ENCODE data around the gene KSR1.
"Not testable (repeated sequence)": the region's sequence is repeated elsewhere in the genome, so short reads cannot be mapped to it uniquely, and the experiment has no call there.

The KSR1 gene

GRCh38 chr17:27418366-27418615, 38.0 kb upstream of the KSR1 start:
- H3K4me1 ChIP-seq (ENCODE audit: control insufficient read depth, insufficient read depth, low read length, poor library complexity, severe bottlenecking): peaks cover 3% of the 10 kb centered on the region
- H3K36me3 ChIP-seq (ENCODE audit: control insufficient read depth, insufficient read depth, low read length): no peaks in the 10 kb centered on the region
- no peak overlapping the region for H3K27ac ChIP-seq (ENCODE audit: low read depth, low read length, severe bottlenecking)
- H3K4me3 ChIP-seq (ENCODE audit: extremely low read depth, insufficient read depth, low read length, poor library complexity, severe bottlenecking): no peak overlapping the region
- 84 to 86% methylated on average over 2 to 3 of the region's 3 CpGs for WGBS, 2 experiments (ENCODE audit: insufficient coverage in 2 of 2)
- no peaks in the 10 kb centered on the region for H3K9me3 ChIP-seq (ENCODE audit: control insufficient read depth, low read length)

GRCh38 chr17:27419156-27419555, 37.1 kb upstream of the KSR1 start:
- Histone ChIP-seq H3K27ac (ENCODE audit: low read depth, low read length, severe bottlenecking) (no peak overlapping the region), H3K4me1 (ENCODE audit: control insufficient read depth, insufficient read depth, low read length, poor library complexity, severe bottlenecking) (peaks cover 3% of the 10 kb centered on the region), H3K9me3 (ENCODE audit: control insufficient read depth, low read length) (no peaks in the 10 kb centered on the region), H3K36me3 (ENCODE audit: control insufficient read depth, insufficient read depth, low read length) (no peaks in the 10 kb centered on the region), H3K4me3 (ENCODE audit: extremely low read depth, insufficient read depth, low read length, poor library complexity, severe bottlenecking) (no peak overlapping the region)
- 78 to 89% methylated on average over 1 to 4 of the region's 4 CpGs for WGBS, 2 experiments (ENCODE audit: insufficient coverage in 2 of 2)

GRCh38 chr17:27420211-27420950, 35.9 kb upstream of the KSR1 start:
- 92 to 96% methylated on average over 5 to 7 of the region's 9 CpGs for WGBS, 2 experiments (ENCODE audit: insufficient coverage in 2 of 2)
- peaks cover 2% of the 10 kb centered on the region for H3K4me1 ChIP-seq (ENCODE audit: control insufficient read depth, insufficient read depth, low read length, poor library complexity, severe bottlenecking)
- no peak overlapping the region for H3K4me3 ChIP-seq (ENCODE audit: extremely low read depth, insufficient read depth, low read length, poor library complexity, severe bottlenecking)
- H3K27ac ChIP-seq (ENCODE audit: low read depth, low read length, severe bottlenecking): no peak overlapping the region
- H3K36me3 ChIP-seq (ENCODE audit: control insufficient read depth, insufficient read depth, low read length): no peaks in the 10 kb centered on the region
- H3K9me3 ChIP-seq (ENCODE audit: control insufficient read depth, low read length): no peaks in the 10 kb centered on the region

GRCh38 chr17:27421111-27421510, 35.1 kb upstream of the KSR1 start:
- H3K4me3 ChIP-seq (ENCODE audit: extremely low read depth, insufficient read depth, low read length, poor library complexity, severe bottlenecking): no peak overlapping the region
- H3K36me3 ChIP-seq (ENCODE audit: control insufficient read depth, insufficient read depth, low read length): no peaks in the 10 kb centered on the region
- H3K27ac ChIP-seq (ENCODE audit: low read depth, low read length, severe bottlenecking): no peak overlapping the region
- 89 to 93% methylated on average over 10 of the region's 10 CpGs for WGBS, 2 experiments (ENCODE audit: insufficient coverage in 2 of 2)
- H3K9me3 ChIP-seq (ENCODE audit: control insufficient read depth, low read length): no peaks in the 10 kb centered on the region
- H3K4me1 ChIP-seq (ENCODE audit: control insufficient read depth, insufficient read depth, low read length, poor library complexity, severe bottlenecking): no peaks in the 10 kb centered on the region

GRCh38 chr17:27421626-27422025, 34.6 kb upstream of the KSR1 start:
- H3K4me1 ChIP-seq (ENCODE audit: control insufficient read depth, insufficient read depth, low read length, poor library complexity, severe bottlenecking); H3K27ac ChIP-seq (ENCODE audit: low read depth, low read length, severe bottlenecking); H3K36me3 ChIP-seq (ENCODE audit: control insufficient read depth, insufficient read depth, low read length); H3K9me3 ChIP-seq (ENCODE audit: control insufficient read depth, low read length); H3K4me3 ChIP-seq (ENCODE audit: extremely low read depth, insufficient read depth, low read length, poor library complexity, severe bottlenecking): not testable (repeated sequence)
- WGBS, 2 experiments (ENCODE audit: insufficient coverage in 2 of 2): 93 to 94% methylated on average over 4 to 5 of the region's 6 CpGs

GRCh38 chr17:27422601-27423000, 33.6 kb upstream of the KSR1 start:
- Histone ChIP-seq H3K4me1 (ENCODE audit: control insufficient read depth, insufficient read depth, low read length, poor library complexity, severe bottlenecking) (no peaks in the 10 kb centered on the region), H3K9me3 (ENCODE audit: control insufficient read depth, low read length) (no peaks in the 10 kb centered on the region), H3K4me3 (ENCODE audit: extremely low read depth, insufficient read depth, low read length, poor library complexity, severe bottlenecking) (no peak overlapping the region), H3K27ac (ENCODE audit: low read depth, low read length, severe bottlenecking) (no peak overlapping the region), H3K36me3 (ENCODE audit: control insufficient read depth, insufficient read depth, low read length) (no peaks in the 10 kb centered on the region)
- 91 to 97% methylated on average over 6 to 7 of the region's 7 CpGs for WGBS, 2 experiments (ENCODE audit: insufficient coverage in 2 of 2)

- H3K36me3 ChIP-seq (ENCODE audit: control insufficient read depth, insufficient read depth, low read length): no peaks in the 10 kb centered on the region
- H3K27ac ChIP-seq (ENCODE audit: low read depth, low read length, severe bottlenecking): no peak overlapping the region
- H3K9me3 ChIP-seq (ENCODE audit: control insufficient read depth, low read length): no peaks in the 10 kb centered on the region
- 90 to 100% methylated on average over 1 to 3 of the region's 3 CpGs for WGBS, 2 experiments (ENCODE audit: insufficient coverage in 2 of 2)
- no peak overlapping the region for H3K4me3 ChIP-seq (ENCODE audit: extremely low read depth, insufficient read depth, low read length, poor library complexity, severe bottlenecking)
- H3K4me1 ChIP-seq (ENCODE audit: control insufficient read depth, insufficient read depth, low read length, poor library complexity, severe bottlenecking): no peaks in the 10 kb centered on the region
These were observed 32.6 kb upstream of the KSR1 start for GRCh38 chr17:27423651-27424050.

GRCh38 chr17:27424516-27424915, 31.7 kb upstream of the KSR1 start:
- 80 to 83% methylated on average over 9 to 10 of the region's 10 CpGs for WGBS, 2 experiments (ENCODE audit: insufficient coverage in 2 of 2)
- Histone ChIP-seq H3K4me1 (ENCODE audit: control insufficient read depth, insufficient read depth, low read length, poor library complexity, severe bottlenecking) (no peaks in the 10 kb centered on the region), H3K36me3 (ENCODE audit: control insufficient read depth, insufficient read depth, low read length) (no peaks in the 10 kb centered on the region)

GRCh38 chr17:27424941-27425340, 31.3 kb upstream of the KSR1 start:
- no peak overlapping the region for H3K4me3 ChIP-seq (ENCODE audit: extremely low read depth, insufficient read depth, low read length, poor library complexity, severe bottlenecking)
- no peak overlapping the region for H3K27ac ChIP-seq (ENCODE audit: low read depth, low read length, severe bottlenecking)
- H3K36me3 ChIP-seq (ENCODE audit: control insufficient read depth, insufficient read depth, low read length): no peaks in the 10 kb centered on the region
- 89 to 91% methylated on average over 2 to 4 of the region's 8 CpGs for WGBS, 2 experiments (ENCODE audit: insufficient coverage in 2 of 2)
- no peaks in the 10 kb centered on the region for H3K9me3 ChIP-seq (ENCODE audit: control insufficient read depth, low read length)
- no peaks in the 10 kb centered on the region for H3K4me1 ChIP-seq (ENCODE audit: control insufficient read depth, insufficient read depth, low read length, poor library complexity, severe bottlenecking)

More at GRCh38 chr17:27424516-27424915, 31.7 kb upstream of the KSR1 start:
- H3K4me3 ChIP-seq (ENCODE audit: extremely low read depth, insufficient read depth, low read length, poor library complexity, severe bottlenecking): no peak overlapping the region
- no peaks in the 10 kb centered on the region for H3K9me3 ChIP-seq (ENCODE audit: control insufficient read depth, low read length)
- no peak overlapping the region for H3K27ac ChIP-seq (ENCODE audit: low read depth, low read length, severe bottlenecking)

- 87 to 95% methylated on average over 4 of the region's 6 CpGs for WGBS, 2 experiments (ENCODE audit: insufficient coverage in 2 of 2)
- H3K9me3 ChIP-seq (ENCODE audit: control insufficient read depth, low read length); H3K4me1 ChIP-seq (ENCODE audit: control insufficient read depth, insufficient read depth, low read length, poor library complexity, severe bottlenecking); H3K27ac ChIP-seq (ENCODE audit: low read depth, low read length, severe bottlenecking); H3K36me3 ChIP-seq (ENCODE audit: control insufficient read depth, insufficient read depth, low read length); H3K4me3 ChIP-seq (ENCODE audit: extremely low read depth, insufficient read depth, low read length, poor library complexity, severe bottlenecking): not testable (repeated sequence)
These were observed 30.7 kb upstream of the KSR1 start for GRCh38 chr17:27425571-27425970.

GRCh38 chr17:27425991-27426390, 30.3 kb upstream of the KSR1 start:
- H3K36me3 ChIP-seq (ENCODE audit: control insufficient read depth, insufficient read depth, low read length): no peaks in the 10 kb centered on the region
- WGBS, 2 experiments (ENCODE audit: insufficient coverage in 2 of 2): 90 to 100% methylated on average over 1 to 2 of the region's 3 CpGs
- no peak overlapping the region for H3K4me3 ChIP-seq (ENCODE audit: extremely low read depth, insufficient read depth, low read length, poor library complexity, severe bottlenecking)
- H3K4me1 ChIP-seq (ENCODE audit: control insufficient read depth, insufficient read depth, low read length, poor library complexity, severe bottlenecking): no peaks in the 10 kb centered on the region
- H3K27ac ChIP-seq (ENCODE audit: low read depth, low read length, severe bottlenecking): no peak overlapping the region
- no peaks in the 10 kb centered on the region for H3K9me3 ChIP-seq (ENCODE audit: control insufficient read depth, low read length)
